Measurements from ENCODE around the gene APMAP.

The APMAP gene

DNA sequence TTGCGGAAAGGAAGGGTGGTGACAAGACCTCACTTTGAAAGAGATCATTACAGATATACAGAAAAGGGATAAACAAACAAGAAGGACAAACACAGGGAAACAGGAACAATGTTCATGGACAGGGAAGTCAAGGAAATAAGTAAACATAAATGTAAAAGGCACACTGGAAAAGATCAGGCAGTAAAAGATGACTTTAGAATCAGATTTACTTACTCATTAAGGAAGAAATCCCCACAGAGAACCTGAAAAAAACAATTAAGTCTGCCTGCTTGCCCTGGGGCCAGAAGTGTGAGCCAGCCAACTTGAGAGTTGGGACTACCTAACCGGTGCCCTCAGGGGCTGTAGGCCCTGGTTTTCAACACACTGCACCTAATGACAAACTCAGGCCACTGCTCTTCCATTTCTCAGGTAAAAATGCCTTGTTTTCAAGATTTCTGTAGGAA is 1.7 kb downstream of the APMAP start:
- DNase-seq (ENCODE audit: low read depth in 2 of 2, low spot score in 1 of 2): no peak

DNA sequence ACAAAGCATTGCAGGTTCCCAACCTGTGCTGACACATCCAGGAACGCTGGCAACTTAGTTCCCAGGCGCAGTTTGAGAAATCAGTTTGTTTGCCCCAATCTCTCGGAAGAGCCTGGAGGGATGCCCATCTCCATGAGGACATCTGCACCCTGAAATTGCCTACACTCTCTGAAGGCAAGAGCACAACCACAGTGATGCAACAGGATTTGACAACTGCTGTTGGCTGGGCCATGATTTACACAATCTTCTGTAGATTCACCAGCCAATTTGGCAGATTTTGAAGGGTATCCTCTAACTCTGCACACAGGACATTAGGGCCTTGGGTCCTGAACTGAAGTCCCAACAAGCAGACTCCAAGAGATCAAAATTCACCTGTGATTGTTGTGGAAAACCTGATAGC is 3.4 kb downstream of the APMAP start:
- no peak for DNase-seq (ENCODE audit: low read depth in 2 of 2, low spot score in 1 of 2)

DNA sequence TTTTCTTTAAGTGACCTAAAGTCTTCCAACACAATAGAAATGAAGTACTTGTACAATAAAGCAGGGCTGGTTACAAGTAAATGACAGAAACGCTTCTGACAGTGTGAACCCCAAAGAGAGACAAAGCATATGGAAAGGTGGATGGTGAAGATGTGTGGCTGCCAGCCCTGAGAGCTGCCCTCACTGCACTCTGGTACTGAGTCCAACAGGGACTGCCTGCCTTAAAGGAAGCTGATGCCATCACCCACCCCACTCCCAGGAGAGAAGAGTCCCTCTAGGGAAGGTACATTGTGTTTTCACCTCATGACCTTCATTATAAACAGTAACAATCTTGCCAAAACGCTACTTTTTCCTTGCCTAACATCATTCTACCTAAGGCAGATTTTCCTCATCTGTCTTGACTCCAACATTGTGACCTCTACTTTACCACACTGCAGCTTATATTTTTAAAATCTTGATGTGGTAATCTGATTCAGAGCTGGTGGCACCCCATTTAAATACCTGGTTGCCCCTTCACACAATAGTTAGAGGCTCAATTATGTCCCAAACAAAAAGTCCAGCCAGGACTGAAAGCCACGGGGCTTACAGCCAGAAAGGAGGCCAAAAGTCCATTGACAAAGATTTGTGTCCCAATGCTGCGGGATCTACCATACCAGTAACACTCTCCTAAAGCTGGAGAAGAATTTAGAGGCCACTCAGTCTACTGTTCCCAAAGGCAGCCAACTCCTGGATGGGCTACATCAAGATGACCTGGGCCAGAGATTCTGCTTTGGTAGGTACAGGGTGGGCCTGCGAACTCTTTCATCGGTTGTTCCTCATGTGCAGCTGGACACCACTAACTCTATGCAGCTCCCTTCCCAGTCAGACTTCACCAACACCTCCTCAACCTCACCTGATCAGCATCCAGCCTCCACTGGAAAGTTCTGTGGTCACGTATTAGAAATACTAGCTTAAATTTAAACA is 4.4 kb downstream of the APMAP start:
- DNase-seq (ENCODE audit: low read depth in 2 of 2, low spot score in 1 of 2): no peak

DNA sequence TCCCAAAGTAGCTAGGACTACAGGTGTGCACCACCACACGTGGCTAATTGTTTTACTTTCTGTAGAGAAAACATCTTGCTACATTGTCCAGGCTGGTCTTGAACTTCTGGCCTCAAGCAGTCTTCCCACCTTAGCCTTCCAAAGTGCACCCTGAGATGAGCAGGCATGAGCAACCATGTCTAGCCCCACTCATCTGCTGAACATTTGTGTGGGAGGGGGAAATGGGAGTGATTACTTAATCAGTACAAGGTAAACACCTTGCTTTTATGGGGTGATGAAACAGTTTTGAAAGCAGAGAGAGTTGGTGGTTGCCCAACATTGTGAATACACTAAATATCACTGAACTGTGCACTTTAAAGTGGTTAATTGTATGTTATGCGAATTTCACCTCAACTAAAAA is 5.3 kb downstream of the APMAP start:
- DNase-seq (ENCODE audit: low read depth in 2 of 2, low spot score in 1 of 2): no peak

DNA sequence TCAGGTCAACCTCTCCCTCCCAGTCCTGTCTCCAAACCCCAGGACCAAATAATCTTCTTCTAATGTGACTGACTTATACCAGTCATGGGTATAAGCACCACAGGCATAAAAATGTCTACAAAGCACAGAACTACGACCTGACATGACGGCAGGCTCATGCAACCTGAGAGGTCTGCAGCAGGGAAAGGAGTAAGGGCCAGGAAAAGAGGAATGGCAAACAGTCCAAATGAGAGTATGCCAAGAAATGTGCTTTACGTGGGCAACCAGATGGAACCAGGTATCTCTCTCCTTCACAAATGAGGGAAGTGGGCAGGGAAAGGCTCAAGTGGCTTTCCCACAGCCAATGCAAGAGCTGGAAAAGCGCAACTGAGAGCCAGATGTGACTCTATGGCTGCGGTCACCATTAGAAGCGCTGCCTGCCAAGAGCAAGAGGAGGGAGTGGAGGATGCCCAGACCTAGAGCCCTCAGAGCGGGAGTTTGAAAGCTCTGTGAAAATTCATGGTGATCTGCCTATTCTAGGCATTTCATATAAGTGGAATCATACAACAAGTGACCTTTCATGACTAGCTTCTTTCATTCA is 6.0 kb downstream of the APMAP start:
- no peak for DNase-seq (ENCODE audit: low read depth in 2 of 2, low spot score in 1 of 2)

DNA sequence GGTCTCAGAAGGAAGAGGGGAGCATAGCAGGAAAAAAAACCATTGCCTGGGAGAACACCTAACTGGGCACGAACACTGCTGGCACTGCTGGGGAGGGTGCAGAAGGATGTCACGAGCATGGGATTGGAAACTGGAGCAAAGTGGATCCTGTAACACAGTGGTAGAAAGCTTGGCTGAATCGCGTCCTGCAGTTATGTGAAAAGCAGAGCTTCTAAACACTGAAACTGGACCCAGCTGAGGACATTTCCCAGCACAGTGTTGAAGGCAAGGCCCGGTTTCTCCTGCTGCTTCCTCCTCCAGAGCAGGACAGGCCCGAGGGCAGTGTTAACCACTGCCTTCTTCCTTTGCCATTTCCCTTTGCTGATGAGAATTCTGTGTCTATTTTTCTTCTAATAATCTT is 6.7 kb downstream of the APMAP start:
- no peak for DNase-seq (ENCODE audit: low read depth in 2 of 2, low spot score in 1 of 2)

DNA sequence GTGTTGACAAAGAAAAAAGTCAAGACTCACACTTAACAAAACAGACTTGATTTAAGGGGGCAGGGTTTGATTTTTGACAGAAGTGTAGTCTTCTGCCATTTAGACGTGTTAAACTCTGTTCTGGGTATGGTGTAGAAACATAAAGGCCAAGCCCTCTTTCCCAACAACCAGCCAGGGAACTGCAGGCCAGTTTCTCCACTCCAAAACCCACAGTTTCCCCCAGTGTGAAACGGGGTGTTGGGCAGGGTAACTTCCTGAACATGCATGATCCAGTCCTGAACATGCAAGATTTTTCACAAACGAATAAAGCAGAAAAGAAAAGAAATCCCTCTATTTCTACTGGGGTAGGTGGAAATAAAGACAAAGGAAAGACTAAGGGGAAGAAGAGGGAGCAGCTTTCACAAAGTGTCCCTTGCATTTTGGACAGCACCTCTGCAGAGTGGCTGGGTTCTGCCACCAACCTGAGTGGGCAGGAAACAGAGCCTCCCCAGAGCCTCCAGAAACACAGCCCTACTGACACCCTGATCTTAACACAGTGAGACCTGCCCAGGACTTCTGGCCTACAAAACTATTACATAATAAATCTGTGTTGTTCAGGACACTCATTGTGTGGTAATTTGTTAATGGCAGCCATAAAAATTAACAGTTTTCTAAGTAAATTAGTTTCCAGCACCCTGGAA is 7.5 kb downstream of the APMAP start:
- no peak for DNase-seq (ENCODE audit: low read depth in 2 of 2, low spot score in 1 of 2)

DNA sequence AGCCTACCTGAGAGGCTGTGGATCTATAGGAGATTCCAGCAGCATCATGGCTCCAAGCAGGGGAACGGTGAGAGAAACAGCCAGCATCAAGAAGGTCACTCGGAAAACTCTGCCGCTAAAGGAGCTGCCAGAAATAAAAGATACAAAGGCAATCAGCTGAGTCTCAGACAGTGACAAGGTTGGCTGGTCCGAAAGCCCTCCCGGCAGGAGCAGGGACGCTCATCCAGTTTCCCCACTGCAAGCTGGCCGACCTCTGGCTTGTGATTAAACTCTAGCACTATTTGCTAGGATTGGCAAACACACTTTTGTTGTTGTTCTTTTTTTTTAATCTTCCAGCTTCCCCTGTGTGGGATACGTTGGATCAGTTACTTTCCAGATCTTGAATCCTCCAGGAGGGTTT is 8.7 kb downstream of the APMAP start:
- DNase-seq (ENCODE audit: low read depth in 2 of 2, low spot score in 1 of 2): no peak

DNA sequence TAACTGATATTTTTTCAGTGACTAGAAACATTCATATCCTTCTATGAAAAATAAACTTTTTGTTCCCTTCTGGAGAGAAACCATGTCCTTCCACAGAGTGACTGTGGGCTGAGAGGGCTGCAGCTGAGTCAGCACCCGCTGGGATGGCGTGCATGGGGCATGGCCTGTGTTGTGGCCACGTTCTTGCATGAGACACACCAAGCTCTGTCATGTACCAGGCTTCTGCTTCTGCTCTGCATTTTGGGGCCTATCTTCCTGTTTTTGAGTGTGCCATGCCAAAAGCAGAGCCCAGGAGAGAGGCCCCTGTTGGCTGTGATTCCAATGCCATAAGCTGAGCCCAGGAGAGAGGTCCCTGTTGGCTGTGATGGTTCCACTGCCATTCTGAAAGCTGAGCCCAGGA is 10.8 kb downstream of the APMAP start:
- DNase-seq (ENCODE audit: low read depth in 2 of 2, low spot score in 1 of 2): no peak

DNA sequence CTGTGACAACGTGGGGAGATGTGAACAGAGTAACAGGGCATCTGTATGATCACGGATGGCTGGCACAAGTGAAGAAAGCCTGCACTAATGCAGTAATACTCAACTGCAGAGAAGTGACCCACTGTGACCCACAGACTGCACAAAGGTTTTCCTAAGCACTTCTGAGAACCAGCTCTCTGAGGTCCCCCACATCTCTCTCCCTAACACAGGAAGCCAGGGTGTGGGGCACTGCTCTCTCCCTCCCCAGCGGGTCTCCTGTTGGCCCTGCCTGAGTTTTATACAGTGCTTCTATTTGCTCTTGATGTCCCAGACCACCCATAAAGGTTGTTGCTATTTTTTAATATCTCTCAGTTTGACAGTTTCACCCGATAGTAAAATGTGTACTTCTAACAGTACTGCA is 11.3 kb downstream of the APMAP start:
- DNase-seq (ENCODE audit: low read depth in 2 of 2, low spot score in 1 of 2): no peak

DNA sequence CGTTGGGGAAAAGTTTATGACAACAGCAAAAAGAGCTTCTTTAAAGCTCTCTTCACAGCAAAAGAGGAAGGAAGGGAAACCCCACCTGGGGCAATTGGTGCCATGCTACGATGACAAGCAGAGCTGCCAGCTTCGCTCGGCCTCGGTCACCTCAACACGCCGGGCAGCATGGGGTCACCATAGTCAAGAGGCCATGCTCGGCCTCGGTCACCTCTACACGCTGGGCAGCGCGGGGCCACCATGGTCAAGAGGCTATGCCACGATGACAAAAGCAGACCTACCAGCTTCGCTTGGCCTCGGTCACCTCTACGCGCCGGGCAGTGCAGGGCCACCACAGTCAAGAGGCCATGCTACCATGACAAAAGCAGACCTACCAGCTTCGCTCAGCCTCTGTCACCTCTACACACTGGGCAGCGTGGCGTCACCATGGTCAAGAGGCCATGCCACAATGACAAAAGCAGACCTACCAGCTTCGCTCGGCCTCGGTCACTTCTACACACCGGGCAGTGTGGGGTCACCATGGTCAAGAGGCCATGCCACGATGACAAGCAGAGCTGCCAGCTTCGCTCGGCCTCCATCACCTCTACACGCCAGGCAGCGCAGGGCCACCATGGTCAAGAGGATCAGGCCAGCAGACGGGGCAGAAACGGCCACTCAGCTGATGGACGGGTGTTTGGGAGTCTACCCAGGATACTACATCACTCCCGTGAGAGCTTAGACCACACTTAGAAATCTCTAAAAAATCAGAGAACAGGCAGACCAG is 12.1 kb downstream of the APMAP start:
- no peak for DNase-seq (ENCODE audit: low read depth in 2 of 2, low spot score in 1 of 2)

DNA sequence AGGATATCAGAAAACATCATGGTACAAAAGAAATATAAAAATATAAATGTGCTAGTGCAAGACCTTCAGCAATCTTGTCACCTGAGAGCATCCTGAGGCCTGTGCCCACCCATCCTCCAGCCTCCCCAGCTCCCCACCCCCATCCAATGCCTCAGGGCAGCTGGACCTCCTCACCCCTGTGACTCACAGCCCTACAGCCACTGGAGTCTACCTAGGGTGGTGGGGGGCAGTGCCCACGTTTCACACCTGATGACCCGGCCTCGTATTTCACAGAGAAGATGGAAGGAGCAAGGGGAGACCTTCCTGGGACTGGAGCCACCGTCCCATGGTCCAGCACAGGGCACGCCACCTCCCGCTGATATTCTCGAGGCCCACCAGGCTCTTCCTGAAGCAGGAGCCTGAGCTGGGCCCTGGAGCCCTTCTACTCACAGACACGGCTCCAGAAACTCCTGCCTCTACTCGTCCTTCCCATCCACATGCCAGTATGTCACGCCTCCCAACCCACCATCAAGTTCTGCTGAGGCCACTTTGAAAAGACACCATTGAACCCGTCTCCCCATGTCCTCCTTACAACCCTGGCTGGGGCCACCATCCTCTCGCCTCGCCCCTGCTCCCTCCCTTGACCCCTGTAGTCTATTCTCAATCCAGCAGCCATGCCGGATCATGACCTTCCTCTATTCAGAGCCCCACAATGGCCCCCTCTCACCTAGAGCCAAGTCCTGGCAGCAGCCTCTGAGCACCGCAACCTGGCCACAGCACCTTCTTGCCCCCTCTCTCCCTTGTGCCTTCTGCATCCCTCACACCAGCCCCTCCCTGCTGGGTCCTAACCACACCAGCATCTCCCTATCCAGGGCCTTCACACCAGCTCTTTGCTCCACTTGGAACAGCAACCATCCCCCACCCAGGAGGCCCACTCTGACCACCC is 13.3 kb downstream of the APMAP start:
- no peak for DNase-seq (ENCODE audit: low read depth in 2 of 2, low spot score in 1 of 2)

DNA sequence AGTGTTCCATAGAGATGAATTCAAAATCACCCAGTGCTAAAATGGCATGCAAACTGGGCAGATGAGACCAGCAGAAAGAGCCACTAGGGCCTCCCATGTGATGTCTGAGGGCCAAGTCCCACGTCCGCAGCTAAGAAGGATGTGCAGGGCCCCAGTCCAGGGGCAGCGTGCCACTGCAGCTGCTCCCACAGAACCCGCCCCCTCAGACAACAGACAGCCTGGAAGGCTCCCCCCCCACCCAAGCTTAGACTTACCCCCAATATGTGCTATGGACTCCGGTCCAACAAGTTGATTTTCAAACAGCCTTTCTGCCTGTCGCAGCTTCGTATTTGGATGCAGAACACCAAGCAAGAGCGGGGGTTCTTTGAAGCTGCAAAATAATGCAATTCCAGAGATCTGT is 14.0 kb downstream of the APMAP start:
- no peak for DNase-seq (ENCODE audit: low read depth in 2 of 2, low spot score in 1 of 2)

DNA sequence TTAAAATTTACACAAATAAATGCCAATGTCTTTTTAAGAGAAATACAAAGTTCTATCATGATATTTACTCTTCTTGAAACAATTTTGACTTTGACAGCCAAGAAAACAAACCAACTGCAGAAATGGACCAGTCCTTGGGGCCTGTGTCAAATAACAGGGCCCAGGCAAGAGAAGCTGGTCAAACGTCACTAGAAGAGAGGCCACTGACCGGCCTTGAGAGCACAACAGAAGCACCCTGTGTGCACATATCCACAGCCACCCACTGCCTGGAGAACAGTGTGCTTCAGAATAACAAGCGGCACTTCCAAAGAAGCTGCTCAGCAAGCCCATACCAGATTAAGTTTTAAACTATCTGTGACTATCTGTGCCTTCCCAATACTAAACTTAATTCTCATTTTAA is 14.8 kb downstream of the APMAP start:
- no peak for DNase-seq (ENCODE audit: low read depth in 2 of 2, low spot score in 1 of 2)

DNA sequence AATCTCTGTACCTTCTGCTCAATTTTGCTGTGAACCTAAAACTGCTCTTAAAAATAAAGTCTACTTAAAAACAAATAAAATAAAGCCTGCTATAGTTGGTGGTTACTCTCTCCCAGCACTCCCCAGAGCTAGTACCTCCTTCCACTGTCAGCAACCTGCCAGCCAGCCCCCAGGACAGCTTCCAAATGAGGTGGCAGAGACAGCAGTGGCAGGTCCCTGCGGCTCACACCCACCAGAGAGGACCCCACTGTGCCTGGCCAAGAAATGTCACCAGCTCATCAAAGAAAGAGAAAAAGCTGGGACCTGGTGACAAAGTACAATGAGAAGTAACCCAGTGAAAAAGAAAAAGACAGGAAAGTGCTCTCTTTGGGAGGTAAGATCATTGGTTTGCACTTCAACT is 15.2 kb downstream of the APMAP start:
- DNase-seq (ENCODE audit: low read depth in 2 of 2, low spot score in 1 of 2): no peak

DNA sequence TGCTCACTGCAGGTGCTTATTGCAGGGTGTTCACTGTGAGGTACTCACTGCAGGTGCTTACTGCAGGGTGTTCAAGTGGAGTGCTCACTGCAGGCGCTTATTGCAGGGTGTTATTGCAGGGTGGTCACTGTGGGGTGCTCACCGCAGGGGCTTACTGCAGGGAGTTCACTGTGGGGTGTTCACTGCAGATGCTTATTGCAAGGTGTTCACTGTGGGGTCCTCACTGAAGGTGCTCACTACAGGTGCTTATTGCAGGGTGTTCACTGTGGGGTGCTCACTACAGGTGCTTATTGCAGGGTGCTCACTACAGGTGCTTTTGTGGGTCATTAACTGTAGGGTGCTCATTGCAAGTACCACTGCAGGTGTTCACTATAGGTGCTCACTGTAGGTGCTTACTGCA is 20.2 kb downstream of the APMAP start:
- no peak for DNase-seq (ENCODE audit: low read depth in 2 of 2, low spot score in 1 of 2)

DNA sequence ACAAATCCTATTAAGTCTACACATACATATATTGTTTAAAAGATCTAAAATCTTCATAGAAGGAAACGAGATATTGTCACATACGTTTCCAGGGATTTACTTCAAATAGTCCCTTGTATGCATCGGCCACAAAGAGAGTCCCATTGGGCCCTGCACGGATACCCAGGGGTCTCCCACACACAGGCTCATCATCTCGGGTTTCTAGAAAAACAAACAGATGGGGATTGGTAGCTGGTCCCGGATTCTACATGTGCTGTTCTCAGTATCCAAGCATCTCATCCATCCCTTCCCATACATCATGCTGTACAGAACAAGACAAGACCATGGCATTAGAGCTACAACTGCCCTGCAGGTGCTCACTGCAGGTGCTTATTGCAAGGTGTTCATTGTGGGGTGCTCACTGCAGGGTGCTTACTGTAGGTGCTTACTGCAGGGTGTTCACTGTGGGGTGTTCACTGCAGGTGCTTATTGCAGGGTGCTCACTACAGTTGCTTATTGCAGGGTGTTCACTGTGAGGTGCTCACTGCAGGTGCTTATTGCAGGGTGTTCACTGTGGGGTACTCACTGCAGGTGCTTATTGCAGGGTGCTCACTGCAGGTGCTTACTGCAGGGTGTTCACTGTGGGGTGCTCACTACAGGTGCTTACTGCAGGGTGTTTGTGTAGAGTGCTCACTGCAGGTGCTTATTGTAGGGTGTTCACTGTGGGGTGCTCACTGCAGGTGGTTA is 21.0 kb downstream of the APMAP start:
- DNase-seq (ENCODE audit: low read depth in 2 of 2, low spot score in 1 of 2): no peak

DNA sequence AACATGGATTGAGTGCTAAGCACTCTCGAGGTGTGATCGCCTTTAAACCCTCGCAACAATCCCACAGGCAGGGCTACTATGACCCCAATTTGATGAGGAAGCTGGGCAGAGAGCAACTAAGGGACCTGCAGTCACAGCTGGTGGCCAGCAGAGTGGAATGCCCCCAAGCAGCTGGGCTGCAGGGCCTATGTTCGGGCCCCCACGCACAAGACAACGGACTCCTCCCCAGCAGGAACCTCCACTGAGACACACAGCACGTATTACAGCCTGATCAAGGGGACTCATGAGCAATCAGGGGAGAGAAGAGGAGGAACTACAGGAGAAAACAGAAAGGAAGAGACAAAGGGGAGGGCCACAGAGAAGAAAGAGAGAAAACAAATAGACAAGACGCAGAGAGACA is 21.8 kb downstream of the APMAP start:
- DNase-seq (ENCODE audit: low read depth in 2 of 2, low spot score in 1 of 2): no peak

DNA sequence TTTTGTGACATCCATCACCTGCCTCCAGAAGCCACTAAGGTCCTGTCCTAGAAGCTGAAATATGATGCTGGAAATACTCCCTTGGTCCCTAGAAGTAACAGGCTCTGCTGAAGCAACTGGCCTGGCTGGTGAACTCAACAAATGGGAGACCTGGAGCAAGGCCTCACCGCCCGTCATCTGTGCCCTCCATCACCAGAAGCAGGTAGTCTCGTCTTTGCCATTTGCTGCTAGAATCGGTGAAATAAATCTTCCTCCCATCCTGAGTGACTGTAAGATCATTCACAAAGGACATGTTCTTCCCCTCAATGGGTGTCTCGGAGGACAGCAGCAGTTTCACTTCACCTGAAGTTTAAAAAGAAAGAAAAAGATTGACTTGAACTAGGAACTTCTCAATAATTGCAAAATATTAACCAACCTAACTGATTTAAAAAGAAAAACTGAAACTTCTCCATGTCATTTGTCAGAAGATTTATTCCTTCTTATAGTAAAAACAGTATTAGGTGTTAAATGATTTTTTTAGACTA is 22.5 kb downstream of the APMAP start:
- no peak for DNase-seq (ENCODE audit: low read depth in 2 of 2, low spot score in 1 of 2)

Data from stimulated activated CD8-positive, alpha-beta memory T cell treated with anti-CD3 and anti-CD28 coated beads, Interleukin-4, amount 100 ng/mL, for 4 hours (primary cell).